IPS-18a (cell line): ENCODE results near the gene ZBTB7C.

Experiments used
- H3K27ac ChIP-seq: one replicate; pipeline ENCODE4 v1.5.1; 2013; ENCODE audit warnings: low read length
- H3K27me3 ChIP-seq: one replicate; pipeline ENCODE4 v1.6.1; 2013; ENCODE audit warnings: mild to moderate bottlenecking, low read length; ENCODE audit not compliant: control insufficient read depth, insufficient read depth
- H3K36me3 ChIP-seq: one replicate; pipeline ENCODE4 v1.6.1; 2013; ENCODE audit warnings: low read depth, low read length; ENCODE audit not compliant: control insufficient read depth
- H3K4me1 ChIP-seq: one replicate; pipeline ENCODE4 v1.6.1; 2013; ENCODE audit warnings: low read depth, low read length; ENCODE audit not compliant: control insufficient read depth
- H3K4me3 ChIP-seq: one replicate; pipeline ENCODE4 v1.5.1; 2013; ENCODE audit warnings: low read length
- H3K9ac ChIP-seq: one replicate; pipeline ENCODE4 v1.6.1; 2013; ENCODE audit warnings: mild to moderate bottlenecking, low read length, moderate library complexity
- H3K9me3 ChIP-seq: one replicate; pipeline ENCODE4 v1.6.1; 2013; ENCODE audit warnings: low read depth, low read length; ENCODE audit not compliant: control insufficient read depth

ZBTB7C gene

DNA sequence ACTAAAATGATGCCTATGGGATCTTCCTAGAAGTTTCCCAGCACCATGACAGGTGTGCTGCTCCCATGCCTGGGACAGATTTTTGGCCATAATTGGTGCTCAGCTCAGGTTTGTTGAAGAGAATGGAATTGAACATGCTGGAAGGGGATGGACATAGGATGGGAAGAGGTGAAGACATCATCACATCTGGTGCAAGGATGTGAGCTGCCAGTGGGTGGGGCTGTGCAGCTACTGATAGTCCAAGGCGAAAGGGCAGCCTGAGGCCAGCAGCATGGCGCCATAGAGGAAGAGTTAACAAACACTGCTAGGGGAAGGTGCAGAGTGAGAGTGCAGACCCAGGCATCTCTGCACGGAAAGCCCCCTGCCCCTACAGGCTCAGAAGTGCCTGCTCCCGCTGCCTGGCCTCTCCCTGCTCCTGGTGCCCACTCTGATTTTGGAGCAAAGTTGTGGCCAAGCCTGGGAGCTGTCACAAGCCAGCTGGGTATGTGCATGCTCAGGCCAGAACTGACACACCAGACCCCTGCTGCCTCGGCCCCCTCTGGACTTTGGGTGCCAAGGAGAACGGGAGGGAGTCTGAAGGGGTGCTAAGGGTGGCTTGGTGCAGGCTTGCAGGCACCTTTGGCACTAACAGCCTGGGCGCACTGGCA, 178.6 kb downstream of the ZBTB7C start:
- Histone ChIP-seq H3K27ac (no peak overlapping the region), H3K9me3 (no peaks in the 10 kb centered on the region), H3K27me3 (no peaks in the 10 kb centered on the region), H3K4me3 (no peak overlapping the region), H3K9ac (no peak overlapping the region), H3K36me3 (no peaks in the 10 kb centered on the region), H3K4me1 (no peaks in the 10 kb centered on the region)

GRCh38 chr18:48229552-48229981, 179.6 kb downstream of the ZBTB7C start:
- H3K9me3 ChIP-seq, result no peaks in the 10 kb centered on the region
- H3K4me1 ChIP-seq, result no peaks in the 10 kb centered on the region
- H3K27me3 ChIP-seq, result no peaks in the 10 kb centered on the region
- no peak overlapping the region for H3K4me3 ChIP-seq
- no peak overlapping the region for H3K9ac ChIP-seq
- H3K27ac ChIP-seq, result no peak overlapping the region
- H3K36me3 ChIP-seq, result no peaks in the 10 kb centered on the region

DNA sequence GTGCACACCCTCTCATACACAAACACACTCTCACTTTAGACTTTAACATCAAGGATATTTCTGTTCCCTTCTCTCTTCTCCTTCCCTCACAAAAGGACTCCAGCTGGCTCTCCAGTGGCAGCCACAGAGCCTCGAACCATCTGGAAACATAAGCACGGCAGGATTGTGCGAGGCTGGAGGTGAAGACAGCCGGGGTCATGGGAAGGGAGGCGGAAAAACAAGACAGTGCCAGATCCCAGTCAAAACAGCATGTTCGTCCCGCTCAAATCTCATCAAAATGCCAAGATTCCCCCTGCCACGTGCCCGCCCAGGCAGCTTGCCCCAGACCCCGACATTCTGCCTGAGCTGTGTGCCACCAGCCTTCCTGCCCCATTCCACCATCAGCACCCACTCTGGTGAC, 180.3 kb downstream of the ZBTB7C start:
- Histone ChIP-seq H3K9ac (no peak overlapping the region), H3K36me3 (no peaks in the 10 kb centered on the region), H3K9me3 (no peaks in the 10 kb centered on the region), H3K27me3 (no peaks in the 10 kb centered on the region), H3K4me1 (no peaks in the 10 kb centered on the region), H3K4me3 (no peak overlapping the region), H3K27ac (no peak overlapping the region)

GRCh38 chr18:48228301-48228715, 180.9 kb downstream of the ZBTB7C start:
- no peak overlapping the region for H3K9ac ChIP-seq
- no peak overlapping the region for H3K27ac ChIP-seq
- H3K4me1 ChIP-seq, result no peaks in the 10 kb centered on the region
- H3K4me3 ChIP-seq, result no peak overlapping the region
- no peaks in the 10 kb centered on the region for H3K27me3 ChIP-seq
- no peaks in the 10 kb centered on the region for H3K36me3 ChIP-seq
- H3K9me3 ChIP-seq, result no peaks in the 10 kb centered on the region

GRCh38 chr18:48227206-48227605, 182.0 kb downstream of the ZBTB7C start:
- H3K27me3 ChIP-seq, result no peaks in the 10 kb centered on the region
- no peak overlapping the region for H3K27ac ChIP-seq
- no peaks in the 10 kb centered on the region for H3K9me3 ChIP-seq
- H3K4me3 ChIP-seq, result no peak overlapping the region
- H3K9ac ChIP-seq, result no peak overlapping the region
- no peaks in the 10 kb centered on the region for H3K36me3 ChIP-seq
- H3K4me1 ChIP-seq, result no peaks in the 10 kb centered on the region

GRCh38 chr18:48226401-48226800, 182.8 kb downstream of the ZBTB7C start:
- H3K36me3 ChIP-seq, result no peaks in the 10 kb centered on the region
- no peaks in the 10 kb centered on the region for H3K9me3 ChIP-seq
- H3K9ac ChIP-seq, result no peak overlapping the region
- H3K4me3 ChIP-seq, result no peak overlapping the region
- H3K27ac ChIP-seq, result no peak overlapping the region
- no peaks in the 10 kb centered on the region for H3K27me3 ChIP-seq
- H3K4me1 ChIP-seq, result no peaks in the 10 kb centered on the region

GRCh38 chr18:48222118-48222517, 187.1 kb downstream of the ZBTB7C start:
- Histone ChIP-seq H3K27me3 (no peaks in the 10 kb centered on the region), H3K9ac (no peak overlapping the region), H3K4me3 (no peak overlapping the region), H3K9me3 (no peaks in the 10 kb centered on the region), H3K27ac (no peak overlapping the region), H3K36me3 (no peaks in the 10 kb centered on the region), H3K4me1 (no peaks in the 10 kb centered on the region)

- H3K36me3 ChIP-seq, result no peaks in the 10 kb centered on the region
- no peaks in the 10 kb centered on the region for H3K9me3 ChIP-seq
- H3K27ac ChIP-seq, result no peak overlapping the region
- no peak overlapping the region for H3K4me3 ChIP-seq
- H3K4me1 ChIP-seq, result no peaks in the 10 kb centered on the region
- no peak overlapping the region for H3K9ac ChIP-seq
- H3K27me3 ChIP-seq, result no peaks in the 10 kb centered on the region
These were observed 189.2 kb downstream of the ZBTB7C start for GRCh38 chr18:48219810-48220499.

DNA sequence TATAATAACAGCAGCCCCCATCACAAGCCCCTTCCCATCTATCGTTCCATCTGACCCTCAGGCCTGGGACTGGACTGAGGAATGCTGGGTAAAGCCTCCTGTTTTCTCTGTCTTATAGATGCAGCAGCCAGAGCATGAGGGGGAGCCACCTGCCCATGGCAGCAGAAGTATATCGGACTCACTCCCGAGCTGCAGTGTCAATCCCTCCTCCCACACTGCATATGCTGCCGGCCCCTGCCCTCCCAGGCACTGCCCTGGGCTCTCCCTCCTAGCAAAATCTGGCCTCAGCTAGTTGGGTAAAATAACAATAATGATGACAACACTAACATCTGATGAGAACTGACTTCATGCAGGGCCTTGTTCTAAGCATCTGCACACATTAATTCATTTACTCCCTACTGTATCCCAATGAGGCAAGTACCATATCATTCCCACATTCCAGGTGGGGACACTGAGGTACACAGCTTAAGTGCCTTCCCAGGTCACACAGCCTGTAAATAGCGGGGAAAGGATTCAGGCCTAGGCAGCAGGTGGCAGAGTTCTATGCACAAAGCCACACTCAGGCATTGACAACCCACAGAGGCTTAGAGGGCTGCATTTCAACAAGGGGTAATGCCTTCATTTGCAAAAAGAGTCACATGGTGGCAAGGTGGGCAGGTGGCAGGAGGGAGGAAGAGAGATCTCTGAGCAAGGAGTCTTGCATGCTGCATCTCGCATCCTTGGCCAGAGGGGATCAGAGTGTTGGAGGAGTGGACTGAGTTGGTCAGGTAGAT, 190.0 kb downstream of the ZBTB7C start:
- Histone ChIP-seq H3K27ac (no peak overlapping the region), H3K9me3 (no peaks in the 10 kb centered on the region), H3K27me3 (no peaks in the 10 kb centered on the region), H3K4me1 (no peaks in the 10 kb centered on the region), H3K9ac (no peak overlapping the region), H3K36me3 (no peaks in the 10 kb centered on the region), H3K4me3 (no peak overlapping the region)

DNA sequence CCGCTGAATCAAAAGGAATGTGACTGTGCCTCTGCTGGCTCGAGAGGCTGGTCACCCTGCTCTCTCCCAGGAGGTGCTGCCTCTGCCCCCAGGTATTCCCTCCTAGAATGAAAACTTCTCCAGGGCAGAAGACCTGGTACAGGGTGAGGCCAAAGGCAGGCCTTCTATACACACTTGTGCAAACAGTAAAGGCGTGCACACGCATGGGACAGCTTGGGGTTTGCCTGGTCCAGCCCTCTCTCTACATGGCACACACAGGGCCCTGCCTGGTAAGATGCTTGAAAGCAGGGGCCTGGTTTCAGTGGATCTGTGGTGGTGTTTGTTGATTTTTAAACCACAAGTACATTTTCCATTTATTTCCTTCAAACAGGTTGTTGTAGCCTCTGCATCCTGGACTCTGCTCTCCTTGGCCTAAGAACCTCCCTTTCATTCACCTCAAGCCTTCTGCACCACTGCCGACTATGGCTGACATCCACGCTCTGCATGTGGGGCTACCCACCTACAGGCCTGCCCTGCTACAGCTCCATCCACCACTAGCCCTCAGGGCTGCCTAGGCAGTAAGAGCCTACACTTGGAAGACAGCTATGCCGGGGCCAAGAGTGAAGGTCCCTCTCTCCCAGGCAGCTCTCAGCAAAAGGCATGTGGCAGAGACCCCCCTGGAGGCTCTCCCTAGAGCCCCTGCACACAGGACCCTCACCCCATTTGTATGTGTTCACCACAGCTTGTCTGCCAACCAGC, 190.7 kb downstream of the ZBTB7C start:
- Histone ChIP-seq H3K4me3 (no peak overlapping the region), H3K9ac (no peak overlapping the region), H3K36me3 (no peaks in the 10 kb centered on the region)

More for the DNA sequence above, 190.7 kb downstream of the ZBTB7C start:
- H3K27ac ChIP-seq, result no peak overlapping the region
- H3K9me3 ChIP-seq, result no peaks in the 10 kb centered on the region
- H3K27me3 ChIP-seq, result no peaks in the 10 kb centered on the region
- no peaks in the 10 kb centered on the region for H3K4me1 ChIP-seq
